OCI-LY1 (cell line): ENCODE data around the gene SPACA4.
A peak's percentile ranks its signal among the peaks of the same experiment; 100 is the strongest.

Experiments used
- H2AFZ ChIP-seq: fragments of 200-600 bp; sonication (generic), shearing (Covaris generic); 2 replicates; pipeline ENCODE4 v1.6.0; 2014; ENCODE audit warnings: antibody characterized with exemption, mild to moderate bottlenecking, low read length
- H3F3A ChIP-seq: fragments of 200-600 bp; sonication (generic), shearing (Covaris generic); 2 replicates; pipeline ENCODE4 v1.6.0; 2014; ENCODE audit warnings: mild to moderate bottlenecking, antibody characterized with exemption, low read length, moderate library complexity; ENCODE audit not compliant: insufficient read depth
- H3K27ac ChIP-seq: fragments of 200-600 bp; sonication (generic); 2 replicates; pipeline ENCODE4 v1.5.1; 2014; ENCODE audit warnings: low read length, mixed run types, mild to moderate bottlenecking, low read depth; ENCODE audit not compliant: poor library complexity, severe bottlenecking
- H3K27me3 ChIP-seq: fragments of 200-600 bp; sonication (generic); 2 replicates; pipeline ENCODE4 v1.6.0; 2014; ENCODE audit warnings: antibody characterized with exemption, mild to moderate bottlenecking, low read length, moderate library complexity; ENCODE audit not compliant: insufficient read depth
- H3K36me3 ChIP-seq: fragments of 200-600 bp; sonication (generic); 2 replicates; pipeline ENCODE4 v1.6.1; 2014; ENCODE audit warnings: mild to moderate bottlenecking, antibody characterized with exemption, low read length, moderate library complexity, mixed read lengths; ENCODE audit not compliant: insufficient read depth
- H3K4me1 ChIP-seq: fragments of 200-600 bp; sonication (generic); 2 replicates; pipeline ENCODE4 v1.5.1; 2014; ENCODE audit warnings: mild to moderate bottlenecking, low read length, moderate library complexity; ENCODE audit not compliant: insufficient read depth, severe bottlenecking
- H3K4me2 ChIP-seq: fragments of 200-600 bp; sonication (generic), shearing (Covaris generic); 2 replicates; pipeline ENCODE4 v1.6.1; 2014; ENCODE audit warnings: low read length
- H3K4me3 ChIP-seq: fragments of 200-600 bp; sonication (generic); 2 replicates; pipeline ENCODE4 v1.5.1; 2014; ENCODE audit warnings: low read length, low read depth, mild to moderate bottlenecking, mixed read lengths; ENCODE audit not compliant: poor library complexity, severe bottlenecking
- H3K79me2 ChIP-seq: fragments of 200-600 bp; shearing (Covaris generic); 2 replicates; pipeline ENCODE4 v1.6.1; 2016; ENCODE audit warnings: mixed run types, low read length, mixed read lengths; ENCODE audit not compliant: insufficient read depth
- H3K9ac ChIP-seq: fragments of 200-600 bp; sonication (generic), shearing (Covaris generic); 2 replicates; pipeline ENCODE4 v1.6.1; 2014; ENCODE audit warnings: mild to moderate bottlenecking, low read length, mixed read lengths
- H3K9me2 ChIP-seq: fragments of 200-600 bp; sonication (generic), shearing (Covaris generic); 2 replicates; pipeline ENCODE4 v1.6.1; 2014; ENCODE audit warnings: low read depth, mild to moderate bottlenecking, low read length, mixed read lengths
- H3K9me3 ChIP-seq: fragments of 200-600 bp; shearing (Covaris generic); 2 replicates; pipeline ENCODE4 v1.6.1; 2014; ENCODE audit warnings: low read length, mixed read lengths
- H4K20me1 ChIP-seq: fragments of 200-600 bp; sonication (generic), shearing (Covaris generic); 2 replicates; pipeline ENCODE4 v1.6.0; 2016; ENCODE audit warnings: mild to moderate bottlenecking, low read length; ENCODE audit not compliant: insufficient read depth
- CTCF ChIP-seq: fragments of 200-600 bp; sonication (generic), shearing (Covaris generic); IDR thresholded peaks from 2 replicates; pipeline ENCODE4 v1.5.1; 2017; ENCODE audit warnings: mild to moderate bottlenecking, antibody characterized with exemption, low read length, moderate library complexity, mixed read lengths
- EZH2 ChIP-seq: fragments of 200-600 bp; sonication (generic), shearing (Covaris generic); IDR thresholded peaks from 2 replicates; pipeline ENCODE4 v1.8.0; 2017; ENCODE audit warnings: borderline replicate concordance, mixed run types, mild to moderate bottlenecking, antibody characterized with exemption, low read length, moderate library complexity, mixed read lengths

The SPACA4 gene

GRCh38 chr19:48613852-48614435, 7.4 kb downstream of the SPACA4 start:
- H3F3A ChIP-seq = no peaks in the 10 kb centered on the region
- no peak overlapping the region for H2AFZ ChIP-seq
- no peaks in the 10 kb centered on the region for H3K27me3 ChIP-seq
- no peak overlapping the region for H3K27ac ChIP-seq
- no peak overlapping the region for H3K9ac ChIP-seq
- peaks cover 39% of the 10 kb centered on the region for H3K4me1 ChIP-seq
- H3K9me2 ChIP-seq = no peaks in the 10 kb centered on the region
- peaks cover 20% of the 10 kb centered on the region for H3K79me2 ChIP-seq
- H3K9me3 ChIP-seq = no peaks in the 10 kb centered on the region
- peaks cover 50% of the 10 kb centered on the region for H3K36me3 ChIP-seq
- TF ChIP-seq EZH2 (no peak), CTCF (no peak)
- H3K4me3 ChIP-seq = no peak overlapping the region
- no peaks in the 10 kb centered on the region for H4K20me1 ChIP-seq
- no peak overlapping the region for H3K4me2 ChIP-seq

GRCh38 chr19:48614436-48615230, 8.1 kb downstream of the SPACA4 start, which contains the start of gene FAM83E:
Gene FAM83E, minus strand, starts transcription at chr19:48615076. Its CDS starts 1,704 bp downstream, at chr19:48613372.
- Histone ChIP-seq H3K9ac (no peak within 1 kb of the TSS; the same call in 1 of the 2 replicates), H3K4me2 (no peak within 1 kb of the TSS; the same call in 1 of the 2 replicates), H3F3A (no peaks in the 10 kb centered on the region)

More at GRCh38 chr19:48614436-48615230, 8.1 kb downstream of the SPACA4 start, which contains the start of gene FAM83E:
- TF ChIP-seq CTCF = no peak
- Histone ChIP-seq H3K4me3 (no peak within 1 kb of the TSS), H3K9me2 (no peaks in the 10 kb centered on the region), H2AFZ (no peak within 1 kb of the TSS), H3K79me2 (peaks cover 20% of the 10 kb centered on the region), H4K20me1 (no peaks in the 10 kb centered on the region), H3K27me3 (no peaks in the 10 kb centered on the region), H3K9me3 (no peaks in the 10 kb centered on the region), H3K4me1 (peaks cover 37% of the 10 kb centered on the region), H3K36me3 (peaks cover 50% of the 10 kb centered on the region), H3K27ac (peak within 1 kb of the TSS; percentile 22)
